Measurements from ENCODE around the gene ANKRD11.

The ANKRD11 gene

DNA sequence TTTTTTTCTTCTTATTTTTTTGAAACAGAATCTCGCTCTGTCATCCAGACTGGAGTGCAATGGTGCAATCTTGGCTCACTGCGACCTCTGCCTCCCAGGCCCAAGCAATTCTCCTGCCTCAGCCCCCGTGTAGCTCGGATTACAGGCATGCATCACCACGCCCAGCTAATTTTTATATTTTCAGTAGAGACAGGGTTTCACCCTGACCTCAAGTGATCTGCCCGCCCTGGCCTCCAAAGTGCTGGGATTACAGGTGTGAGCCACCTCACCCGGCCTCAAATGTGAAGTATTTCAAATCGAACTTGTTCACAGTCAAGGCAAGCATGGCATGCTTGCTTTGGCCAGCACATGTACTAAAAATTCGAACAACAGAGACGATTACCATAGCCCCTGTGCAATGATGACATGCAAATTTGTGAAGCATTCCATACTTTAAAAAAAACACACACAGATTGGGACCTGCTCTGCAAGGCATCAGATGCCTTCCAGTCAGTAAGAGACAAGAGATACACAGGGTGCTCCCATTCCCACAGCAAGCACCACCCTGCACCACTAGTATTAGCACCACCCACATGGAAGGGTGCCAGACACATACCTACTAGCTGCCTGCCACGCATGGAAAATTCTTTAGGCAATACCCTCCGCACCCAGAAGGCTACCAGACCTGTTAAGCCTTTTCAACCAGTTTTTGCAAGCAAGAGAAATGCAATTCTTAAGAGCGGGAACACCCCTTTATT lies 47.2 kb downstream of the ANKRD11 start:
- no peak overlapping the region for H3K27ac ChIP-seq (ENCODE audit: low read depth, low read length)
- TF ChIP-seq, protein P1, sequence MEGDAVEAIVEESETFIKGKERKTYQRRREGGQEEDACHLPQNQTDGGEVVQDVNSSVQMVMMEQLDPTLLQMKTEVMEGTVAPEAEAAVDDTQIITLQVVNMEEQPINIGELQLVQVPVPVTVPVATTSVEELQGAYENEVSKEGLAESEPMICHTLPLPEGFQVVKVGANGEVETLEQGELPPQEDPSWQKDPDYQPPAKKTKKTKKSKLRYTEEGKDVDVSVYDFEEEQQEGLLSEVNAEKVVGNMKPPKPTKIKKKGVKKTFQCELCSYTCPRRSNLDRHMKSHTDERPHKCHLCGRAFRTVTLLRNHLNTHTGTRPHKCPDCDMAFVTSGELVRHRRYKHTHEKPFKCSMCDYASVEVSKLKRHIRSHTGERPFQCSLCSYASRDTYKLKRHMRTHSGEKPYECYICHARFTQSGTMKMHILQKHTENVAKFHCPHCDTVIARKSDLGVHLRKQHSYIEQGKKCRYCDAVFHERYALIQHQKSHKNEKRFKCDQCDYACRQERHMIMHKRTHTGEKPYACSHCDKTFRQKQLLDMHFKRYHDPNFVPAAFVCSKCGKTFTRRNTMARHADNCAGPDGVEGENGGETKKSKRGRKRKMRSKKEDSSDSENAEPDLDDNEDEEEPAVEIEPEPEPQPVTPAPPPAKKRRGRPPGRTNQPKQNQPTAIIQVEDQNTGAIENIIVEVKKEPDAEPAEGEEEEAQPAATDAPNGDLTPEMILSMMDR (IDR thresholded peaks at IDR 0.05; ENCODE audit: low read depth, low read length, poor library complexity, severe bottlenecking): no peak
- no peak for TF ChIP-seq EZH2phosphoT487 (IDR thresholded peaks at IDR 0.05; ENCODE audit: borderline replicate concordance, low read length)
- no peak overlapping the region for H3K4me2 ChIP-seq (ENCODE audit: low read length)
- H3K36me3 ChIP-seq (ENCODE audit: control insufficient read depth, low read length): peaks cover 22% of the 10 kb centered on the region
- H3F3A ChIP-seq (ENCODE audit: control insufficient read depth, insufficient read depth): no peaks in the 10 kb centered on the region
- H3K4me1 ChIP-seq (ENCODE audit: control insufficient read depth, low read length): peaks cover 6% of the 10 kb centered on the region
- peaks cover 100% of the 10 kb centered on the region for H3K79me2 ChIP-seq (ENCODE audit: control insufficient read depth, low read length)
- H3K4me3 ChIP-seq (ENCODE audit: low read length): no peak overlapping the region
- peaks cover 56% of the 10 kb centered on the region for H4K20me1 ChIP-seq (ENCODE audit: control insufficient read depth, insufficient read depth, low read depth, low read length)
- H3K9me2 ChIP-seq (replicated peaks; ENCODE audit: control insufficient read depth, low read length): no peaks in the 10 kb centered on the region
- H3K9me3 ChIP-seq (ENCODE audit: control insufficient read depth, insufficient read depth, low read length): no peaks in the 10 kb centered on the region
- H3K27me3 ChIP-seq (ENCODE audit: control insufficient read depth, low read length): no peaks in the 10 kb centered on the region

DNA sequence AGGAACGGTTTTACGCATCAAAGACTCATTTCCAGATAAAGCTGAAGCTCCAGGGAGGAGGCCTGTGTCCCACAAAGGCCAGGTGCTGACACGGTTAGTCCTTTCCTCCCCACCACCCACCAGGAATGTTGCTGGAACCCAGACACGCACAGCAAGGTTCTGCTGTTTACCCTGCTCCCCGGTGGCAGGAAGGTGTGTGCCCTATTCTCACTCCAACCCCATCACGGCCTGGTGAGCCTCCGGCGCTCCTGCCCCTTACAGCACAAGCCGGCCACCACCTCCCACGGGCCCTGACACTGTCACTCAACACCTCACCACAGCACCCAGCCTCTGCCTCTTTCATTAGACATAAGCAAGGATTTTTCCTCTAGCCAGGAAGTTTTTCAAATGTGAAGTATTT lies 47.8 kb downstream of the ANKRD11 start:
- no peaks in the 10 kb centered on the region for H3F3A ChIP-seq (ENCODE audit: control insufficient read depth, insufficient read depth)
- H3K4me3 ChIP-seq (ENCODE audit: low read length): no peak overlapping the region
- peaks cover 53% of the 10 kb centered on the region for H4K20me1 ChIP-seq (ENCODE audit: control insufficient read depth, insufficient read depth, low read depth, low read length)
- TF ChIP-seq, protein P1 (IDR thresholded peaks at IDR 0.05; ENCODE audit: low read depth, low read length, poor library complexity, severe bottlenecking): no peak
- no peak for TF ChIP-seq EZH2phosphoT487 (IDR thresholded peaks at IDR 0.05; ENCODE audit: borderline replicate concordance, low read length)
- no peak overlapping the region for H3K27ac ChIP-seq (ENCODE audit: low read depth, low read length)
- H3K27me3 ChIP-seq (ENCODE audit: control insufficient read depth, low read length): no peaks in the 10 kb centered on the region
- H3K4me2 ChIP-seq (ENCODE audit: low read length): no peak overlapping the region
- H3K9me3 ChIP-seq (ENCODE audit: control insufficient read depth, insufficient read depth, low read length): no peaks in the 10 kb centered on the region
- peaks cover 100% of the 10 kb centered on the region for H3K79me2 ChIP-seq (ENCODE audit: control insufficient read depth, low read length)
- no peaks in the 10 kb centered on the region for H3K9me2 ChIP-seq (replicated peaks; ENCODE audit: control insufficient read depth, low read length)
- H3K4me1 ChIP-seq (ENCODE audit: control insufficient read depth, low read length): peaks cover 6% of the 10 kb centered on the region
- H3K36me3 ChIP-seq (ENCODE audit: control insufficient read depth, low read length): peaks cover 27% of the 10 kb centered on the region

DNA sequence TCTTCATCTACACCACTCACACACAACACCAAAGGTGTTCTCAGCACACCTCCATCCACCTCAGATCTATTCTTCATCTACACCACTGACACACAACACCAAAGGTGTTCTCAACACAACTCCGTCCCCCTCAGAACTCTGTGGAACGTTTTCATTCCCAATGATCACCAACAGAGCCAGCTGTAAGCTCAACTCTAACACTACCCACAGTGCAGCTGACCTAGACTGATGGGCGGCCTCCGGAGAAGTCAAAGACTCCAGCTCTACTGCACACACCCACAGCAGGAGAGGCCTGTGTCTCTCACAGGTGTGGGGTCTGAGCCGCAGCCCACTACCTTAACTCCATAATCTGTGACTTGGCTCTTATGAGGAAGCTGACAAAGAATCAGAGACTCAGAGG lies 50.7 kb downstream of the ANKRD11 start:
- Histone ChIP-seq H3K4me2 (ENCODE audit: low read length) (no peak overlapping the region), H3K4me1 (ENCODE audit: control insufficient read depth, low read length) (no peaks in the 10 kb centered on the region), H4K20me1 (ENCODE audit: control insufficient read depth, insufficient read depth, low read depth, low read length) (peaks cover 36% of the 10 kb centered on the region), H3K9me3 (ENCODE audit: control insufficient read depth, insufficient read depth, low read length) (peaks cover 4% of the 10 kb centered on the region; the same call in 1 of the 2 replicates), H3K4me3 (ENCODE audit: low read length) (no peak overlapping the region), H3K27ac (ENCODE audit: low read depth, low read length) (no peak overlapping the region), H3K36me3 (ENCODE audit: control insufficient read depth, low read length) (peaks cover 42% of the 10 kb centered on the region), H3K27me3 (ENCODE audit: control insufficient read depth, low read length) (no peaks in the 10 kb centered on the region), H3K9me2 (replicated peaks; ENCODE audit: control insufficient read depth, low read length) (no peaks in the 10 kb centered on the region), H3F3A (ENCODE audit: control insufficient read depth, insufficient read depth) (no peaks in the 10 kb centered on the region), H3K79me2 (ENCODE audit: control insufficient read depth, low read length) (peaks cover 100% of the 10 kb centered on the region)
- no peak for TF ChIP-seq EZH2phosphoT487 (IDR thresholded peaks at IDR 0.05; ENCODE audit: borderline replicate concordance, low read length)
- TF ChIP-seq, protein P1 (IDR thresholded peaks at IDR 0.05; ENCODE audit: low read depth, low read length, poor library complexity, severe bottlenecking): no peak

Data from DOHH2 (cell line).